ENCODE data around the gene SPOCK3.

The SPOCK3 gene

DNA sequence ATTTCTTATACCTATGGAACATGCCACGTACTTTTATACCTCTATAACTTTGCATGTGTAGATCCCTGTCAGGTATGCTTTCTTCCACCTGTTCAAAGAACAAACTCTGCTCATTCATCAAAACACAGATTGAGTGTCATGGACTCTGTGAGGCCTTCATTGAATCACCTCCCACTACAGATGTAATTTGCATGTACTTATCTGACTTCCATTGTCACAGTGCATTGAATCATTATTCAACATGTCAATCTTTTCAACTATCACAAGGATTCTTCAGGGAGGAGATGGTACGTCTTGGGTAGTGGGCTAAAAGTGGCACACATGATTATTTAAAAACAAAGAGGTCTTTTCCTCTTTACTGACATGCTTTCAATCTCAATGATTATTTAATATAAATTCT is 24.1 kb downstream of the SPOCK3 start:
- TF ChIP-seq, protein P1, sequence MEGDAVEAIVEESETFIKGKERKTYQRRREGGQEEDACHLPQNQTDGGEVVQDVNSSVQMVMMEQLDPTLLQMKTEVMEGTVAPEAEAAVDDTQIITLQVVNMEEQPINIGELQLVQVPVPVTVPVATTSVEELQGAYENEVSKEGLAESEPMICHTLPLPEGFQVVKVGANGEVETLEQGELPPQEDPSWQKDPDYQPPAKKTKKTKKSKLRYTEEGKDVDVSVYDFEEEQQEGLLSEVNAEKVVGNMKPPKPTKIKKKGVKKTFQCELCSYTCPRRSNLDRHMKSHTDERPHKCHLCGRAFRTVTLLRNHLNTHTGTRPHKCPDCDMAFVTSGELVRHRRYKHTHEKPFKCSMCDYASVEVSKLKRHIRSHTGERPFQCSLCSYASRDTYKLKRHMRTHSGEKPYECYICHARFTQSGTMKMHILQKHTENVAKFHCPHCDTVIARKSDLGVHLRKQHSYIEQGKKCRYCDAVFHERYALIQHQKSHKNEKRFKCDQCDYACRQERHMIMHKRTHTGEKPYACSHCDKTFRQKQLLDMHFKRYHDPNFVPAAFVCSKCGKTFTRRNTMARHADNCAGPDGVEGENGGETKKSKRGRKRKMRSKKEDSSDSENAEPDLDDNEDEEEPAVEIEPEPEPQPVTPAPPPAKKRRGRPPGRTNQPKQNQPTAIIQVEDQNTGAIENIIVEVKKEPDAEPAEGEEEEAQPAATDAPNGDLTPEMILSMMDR (IDR thresholded peaks at IDR 0.05; ENCODE audit: extremely low read depth, missing control alignments) = no peak

DNA sequence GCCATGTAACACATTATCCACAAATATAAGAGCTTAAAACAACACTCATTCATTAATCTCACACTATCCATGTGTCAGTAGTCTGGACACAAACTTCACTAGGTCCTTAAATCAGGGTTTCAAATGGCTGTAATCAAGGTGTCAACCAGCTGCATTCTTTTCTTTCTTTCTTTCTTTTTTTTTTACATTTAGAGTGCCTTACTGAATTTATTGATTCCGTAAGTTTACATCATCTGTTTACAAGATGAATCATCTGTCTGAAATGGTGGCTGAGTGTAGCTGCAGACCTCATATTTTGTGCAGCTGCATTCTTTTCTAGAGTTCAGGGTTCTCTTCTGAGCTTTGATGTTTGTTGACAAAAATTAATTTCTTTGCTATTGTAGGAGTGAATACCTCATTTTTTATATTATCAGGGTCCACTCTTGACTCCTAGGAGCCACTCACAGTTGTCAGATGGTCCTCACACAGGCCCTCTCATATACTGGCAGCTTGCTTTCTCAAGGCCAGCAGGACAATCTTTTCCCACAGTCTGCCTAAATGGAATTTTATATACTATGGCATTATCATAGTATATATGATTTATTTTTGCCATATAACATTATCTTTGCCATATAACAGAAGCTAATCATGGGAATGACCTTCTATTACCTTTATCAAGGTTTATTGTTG is 37.8 kb downstream of the SPOCK3 start:
- TF ChIP-seq, protein P1 (IDR thresholded peaks at IDR 0.05; ENCODE audit: extremely low read depth, missing control alignments) = no peak
- DNase-seq (ENCODE audit: low spot score) = no peak

More for the DNA sequence above, 24.1 kb downstream of the SPOCK3 start:
- no peak for DNase-seq (ENCODE audit: low spot score)

DNA sequence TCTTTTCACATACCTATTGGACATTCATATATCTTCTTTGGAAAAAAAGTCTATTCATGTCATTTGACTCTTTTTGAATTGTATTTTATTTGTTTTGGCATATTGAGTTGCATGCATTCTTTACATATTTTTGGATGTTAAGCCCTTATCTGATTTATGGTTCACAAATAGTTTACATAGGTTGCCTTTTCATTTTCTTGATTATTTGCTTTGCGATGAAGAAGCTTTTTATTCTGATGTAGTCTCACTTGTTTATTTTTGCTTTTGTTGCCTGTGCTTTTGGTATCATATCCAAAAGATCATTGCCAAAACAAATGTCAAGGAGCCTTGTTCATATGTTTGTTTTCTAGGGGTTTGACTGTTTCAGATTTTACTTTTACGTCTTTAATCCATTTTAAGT is 43.9 kb downstream of the SPOCK3 start:
- no peak for DNase-seq (ENCODE audit: low spot score)
- TF ChIP-seq, protein P1 (IDR thresholded peaks at IDR 0.05; ENCODE audit: extremely low read depth, missing control alignments) = no peak

DNA sequence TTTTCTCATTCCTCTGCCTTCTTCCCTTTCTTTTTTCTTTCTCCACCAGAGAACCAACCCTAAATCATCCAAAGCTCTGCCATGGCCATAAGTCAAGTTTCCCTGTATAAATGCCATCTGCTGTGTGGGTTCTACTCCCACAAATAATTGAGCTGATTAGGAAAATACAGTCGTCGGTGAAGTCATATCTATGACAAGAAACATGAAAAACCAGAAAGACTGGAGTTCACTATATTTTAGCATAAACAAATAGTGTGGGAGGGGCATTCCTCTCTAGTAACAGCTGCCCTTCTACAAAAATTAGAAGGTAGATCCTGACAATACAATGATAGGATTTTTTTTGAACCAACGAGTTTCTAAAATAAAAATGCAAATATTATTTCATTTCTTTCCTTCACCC is 48.8 kb downstream of the SPOCK3 start:
- TF ChIP-seq, protein P1 (IDR thresholded peaks at IDR 0.05; ENCODE audit: extremely low read depth, missing control alignments) = no peak
- DNase-seq (ENCODE audit: low spot score) = no peak

DNA sequence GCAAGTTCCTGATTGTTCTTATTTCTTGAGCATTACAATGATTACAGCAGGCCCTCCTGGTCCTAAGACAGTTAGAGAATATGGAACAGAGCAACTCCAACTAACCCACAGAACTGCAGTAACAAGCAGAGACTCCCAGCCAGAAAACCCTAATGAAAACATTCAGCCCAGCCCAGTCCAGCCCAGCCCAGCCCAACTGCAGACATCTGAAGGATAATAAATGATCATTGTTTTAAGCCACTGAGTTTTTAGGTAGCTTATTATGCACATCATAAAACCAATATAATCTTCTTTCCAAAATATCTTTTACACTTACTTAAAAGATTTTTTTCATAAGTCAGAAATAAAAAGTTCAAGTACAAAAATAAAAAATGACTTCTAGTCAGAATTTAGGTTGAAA is 51.3 kb downstream of the SPOCK3 start:
- DNase-seq (ENCODE audit: low spot score) = no peak
- TF ChIP-seq, protein P1 (IDR thresholded peaks at IDR 0.05; ENCODE audit: extremely low read depth, missing control alignments) = no peak

DNA sequence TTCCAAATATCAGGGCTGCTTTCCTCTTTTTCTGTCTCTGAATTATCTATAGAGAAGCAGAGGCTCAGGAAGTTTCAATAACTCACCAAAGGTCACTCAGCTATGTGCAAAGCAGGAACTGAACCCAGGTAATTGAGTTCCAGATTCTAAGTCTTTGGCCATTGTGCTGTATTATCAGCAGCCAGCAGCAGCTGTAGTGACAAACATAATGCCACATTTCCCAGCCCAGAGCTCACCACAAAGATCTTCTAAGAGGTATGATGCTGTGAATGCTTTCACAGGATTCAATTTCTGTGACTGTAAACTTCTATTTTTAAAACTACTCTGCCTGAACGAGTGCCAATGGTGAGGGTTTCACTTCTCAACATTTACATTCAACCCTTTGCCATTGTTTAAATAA is 56.4 kb downstream of the SPOCK3 start:
- TF ChIP-seq, protein P1 (IDR thresholded peaks at IDR 0.05; ENCODE audit: extremely low read depth, missing control alignments) = no peak
- DNase-seq (ENCODE audit: low spot score) = no peak

DNA sequence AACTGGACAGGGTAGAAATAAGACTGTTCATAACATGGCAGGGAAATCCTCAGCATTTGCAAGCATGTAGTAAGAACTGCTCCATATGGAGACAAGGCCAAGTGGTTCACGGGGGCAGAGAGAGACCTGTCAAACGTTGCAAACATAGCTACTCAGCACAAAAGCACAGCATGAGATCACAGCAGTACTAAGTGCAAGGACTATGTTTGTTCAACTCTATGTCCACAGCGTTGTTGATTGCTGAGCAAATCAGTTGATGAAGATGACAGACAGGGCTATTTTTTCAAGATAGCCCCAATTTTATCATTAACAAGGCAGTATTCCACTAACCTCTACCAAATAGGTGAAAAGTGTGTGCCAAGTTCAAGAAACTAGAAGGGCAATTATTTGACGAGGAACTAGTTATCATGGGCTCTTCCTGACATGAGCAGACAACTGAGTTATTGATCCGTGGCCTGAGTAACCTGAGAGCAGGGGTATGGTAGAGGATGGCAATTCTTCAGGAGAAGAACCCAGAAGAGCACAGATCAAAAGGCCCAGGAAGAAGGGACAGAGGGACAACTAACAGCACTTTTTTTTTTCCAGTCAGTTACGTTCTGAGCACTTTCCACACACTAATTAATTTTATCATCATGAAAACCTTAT is 57.4 kb downstream of the SPOCK3 start:
- TF ChIP-seq, protein P1 (IDR thresholded peaks at IDR 0.05; ENCODE audit: extremely low read depth, missing control alignments) = no peak
- no peak for DNase-seq (ENCODE audit: low spot score)
